ENCODE results near the gene HIRIP3. TPM values are rescaled to one million over a fixed set of nuclear protein-coding genes. Genes with fewer than 3 reads are reported as not detected.

HIRIP3 gene
- total and polyA plus RNA-seq, 2 of the 13 experiments (the other 11 are each of a cell fraction or from before 2014, with no cell fraction given): 12.6 to 17.2 TPM

GRCh38 chr16:30028438-30029076 is 33.1 kb upstream of the HIRIP3 start (continued):
- TF ChIP-seq TERF1 (CRISPR knock-in tag; IDR thresholded peaks at IDR 0.05) (no peak), REPIN1 (CRISPR knock-in tag; IDR thresholded peaks at IDR 0.05; ENCODE audit: borderline replicate concordance, low read depth) (no peak), ZNF703 (CRISPR knock-in tag; IDR thresholded peaks at IDR 0.05; ENCODE audit: borderline replicate concordance) (no peak), ZNF296 (CRISPR knock-in tag; conservative IDR thresholded peaks at IDR 0.05) (no peak), ZFP62 (CRISPR knock-in tag; IDR thresholded peaks at IDR 0.05) (no peak), ZNF740 (CRISPR knock-in tag; IDR thresholded peaks at IDR 0.05) (no peak), ZNF609 (CRISPR knock-in tag; IDR thresholded peaks at IDR 0.05; ENCODE audit: borderline replicate concordance) (no peak), PTBP1 (IDR thresholded peaks at IDR 0.05; ENCODE audit: low read depth, low read length, poor library complexity, severe bottlenecking) (no peak), HOXA3 (CRISPR knock-in tag; IDR thresholded peaks at IDR 0.05) (no peak), ZNF724P (CRISPR knock-in tag; IDR thresholded peaks at IDR 0.05; ENCODE audit: borderline replicate concordance) (no peak), ZNF180 (CRISPR knock-in tag; IDR thresholded peaks at IDR 0.05; ENCODE audit: borderline replicate concordance, low read depth) (no peak), ZNF713 (CRISPR knock-in tag; IDR thresholded peaks at IDR 0.05) (no peak), GZF1 (CRISPR knock-in tag; IDR thresholded peaks at IDR 0.05) (no peak), CEBPZ (IDR thresholded peaks at IDR 0.05; ENCODE audit: low read length) (no peak), HNF4G (IDR thresholded peaks at IDR 0.05; ENCODE audit: borderline replicate concordance, low read depth, low read length) (no peak), HNF4G (CRISPR knock-in tag; IDR thresholded peaks at IDR 0.05; ENCODE audit: borderline replicate concordance, low read depth) (no peak), ZBTB49 (CRISPR knock-in tag; IDR thresholded peaks at IDR 0.05; ENCODE audit: borderline replicate concordance) (no peak)

Data from HepG2 (cell line).